DLD1 (cell line): ENCODE data around the gene RALY.

Source experiments
- in situ Hi-C: cut with HindIII; loops from 2 replicates; pipeline ENCODE4 v1.10.0; 2017; ENCODE audit warnings: low sequenced_read_pairs

Gene RALY

DNA sequence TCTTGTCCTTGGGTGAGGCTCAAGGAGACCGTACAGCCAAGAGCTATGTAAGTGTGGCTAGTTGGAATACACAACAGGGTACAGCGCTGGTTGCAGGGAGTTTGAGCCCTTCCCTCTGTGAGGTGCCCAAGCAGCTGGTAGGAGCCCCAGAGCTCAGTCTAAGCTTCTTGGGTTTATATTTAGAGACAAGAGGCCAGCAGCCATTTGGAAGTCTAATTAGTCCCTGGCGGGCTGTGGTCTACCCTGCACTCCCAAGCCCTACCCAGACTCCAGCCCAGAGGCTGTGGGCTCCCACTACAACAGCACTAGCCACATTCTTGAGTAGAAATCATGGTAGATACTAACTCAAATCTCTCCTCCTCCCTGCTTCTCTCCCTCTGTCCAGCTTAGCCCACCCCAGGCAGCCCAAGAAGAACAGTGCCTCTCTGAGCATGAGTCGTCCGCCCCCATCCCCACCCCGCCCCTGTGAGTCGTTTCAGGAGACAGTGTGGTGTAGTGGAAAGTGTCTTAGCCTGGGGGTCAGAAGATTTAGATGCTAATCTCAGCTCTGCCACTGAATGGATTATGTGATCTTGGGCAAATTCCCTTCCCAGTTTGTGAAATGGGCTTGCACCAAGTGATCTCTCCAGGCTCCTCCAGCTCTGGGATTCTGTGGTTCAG lies 80.5 kb downstream of the RALY start:
- in situ Hi-C loops = no loop called here

DNA sequence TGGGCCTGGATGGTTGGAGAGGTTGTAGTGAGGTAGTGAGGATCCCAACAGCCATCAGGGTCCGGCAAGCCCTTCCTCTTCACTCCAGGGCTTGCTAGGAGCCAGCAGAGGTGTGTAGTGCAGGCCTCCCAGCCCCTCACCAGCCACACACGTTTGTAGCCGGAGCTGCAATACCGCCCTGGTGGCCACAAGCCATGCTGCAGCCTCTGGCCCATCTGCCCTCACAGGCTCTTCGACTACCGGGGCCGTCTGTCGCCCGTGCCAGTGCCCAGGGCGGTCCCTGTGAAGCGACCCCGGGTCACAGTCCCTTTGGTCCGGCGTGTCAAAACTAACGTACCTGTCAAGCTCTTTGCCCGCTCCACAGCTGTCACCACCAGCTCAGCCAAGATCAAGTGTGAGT lies 81.9 kb downstream of the RALY start:
- in situ Hi-C loops = no loop called here

DNA sequence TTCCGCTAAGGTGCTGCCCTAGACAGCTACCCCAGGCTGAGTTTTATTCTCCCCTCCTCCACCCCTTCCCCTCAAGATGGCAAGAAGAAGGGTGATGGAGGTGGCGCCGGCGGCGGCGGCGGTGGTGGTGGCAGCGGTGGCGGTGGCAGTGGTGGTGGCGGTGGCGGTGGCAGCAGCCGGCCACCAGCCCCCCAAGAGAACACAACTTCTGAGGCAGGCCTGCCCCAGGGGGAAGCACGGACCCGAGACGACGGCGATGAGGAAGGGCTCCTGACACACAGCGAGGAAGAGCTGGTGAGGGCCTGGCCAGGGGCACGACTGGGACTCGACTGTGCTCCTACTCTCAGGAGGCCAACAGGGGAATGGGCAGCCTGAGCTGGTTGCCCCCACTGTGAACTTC lies 83.2 kb downstream of the RALY start:
- in situ Hi-C loops = no loop called here

DNA sequence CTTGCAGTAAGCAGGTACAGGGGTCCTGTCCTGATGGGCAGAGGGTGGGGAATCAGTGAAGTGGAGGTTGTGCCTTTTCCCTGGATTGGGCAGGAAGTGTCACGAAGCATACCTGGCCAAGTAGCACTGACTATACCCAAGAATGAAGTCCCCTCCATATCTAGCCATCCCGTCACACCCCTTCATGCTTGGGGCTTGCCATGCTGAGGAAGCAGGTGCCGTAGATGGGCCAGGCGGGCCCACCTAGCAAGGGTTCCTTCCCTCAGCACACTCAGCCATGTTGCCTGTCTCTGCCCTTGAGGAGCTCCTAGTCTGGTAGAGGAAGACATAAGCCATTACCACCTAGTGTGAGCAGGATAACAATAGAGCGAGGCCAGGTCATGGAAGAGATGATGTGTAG lies 84.8 kb downstream of the RALY start:
- in situ Hi-C loops = no loop called here

DNA sequence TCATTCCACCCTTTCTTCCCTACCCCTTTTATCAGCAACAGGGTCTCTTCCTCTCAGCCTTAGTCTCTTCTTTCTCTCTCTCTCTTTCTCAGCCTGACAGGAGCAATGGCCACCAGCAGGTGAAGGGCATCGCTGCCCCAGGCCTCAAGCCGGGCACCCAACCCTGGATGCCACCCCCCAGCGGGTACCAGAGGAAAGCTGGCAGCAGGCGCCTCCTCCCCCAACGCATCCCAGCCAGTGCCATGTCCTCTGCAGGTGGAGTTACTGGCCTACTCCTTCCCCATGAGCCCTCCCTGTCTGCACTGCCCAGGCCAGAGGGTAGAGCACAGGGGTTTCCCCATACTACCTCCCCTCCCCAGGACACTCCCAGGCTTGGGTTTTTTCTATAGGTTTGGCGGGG lies 86.1 kb downstream of the RALY start:
- in situ Hi-C loops = no loop called here

DNA sequence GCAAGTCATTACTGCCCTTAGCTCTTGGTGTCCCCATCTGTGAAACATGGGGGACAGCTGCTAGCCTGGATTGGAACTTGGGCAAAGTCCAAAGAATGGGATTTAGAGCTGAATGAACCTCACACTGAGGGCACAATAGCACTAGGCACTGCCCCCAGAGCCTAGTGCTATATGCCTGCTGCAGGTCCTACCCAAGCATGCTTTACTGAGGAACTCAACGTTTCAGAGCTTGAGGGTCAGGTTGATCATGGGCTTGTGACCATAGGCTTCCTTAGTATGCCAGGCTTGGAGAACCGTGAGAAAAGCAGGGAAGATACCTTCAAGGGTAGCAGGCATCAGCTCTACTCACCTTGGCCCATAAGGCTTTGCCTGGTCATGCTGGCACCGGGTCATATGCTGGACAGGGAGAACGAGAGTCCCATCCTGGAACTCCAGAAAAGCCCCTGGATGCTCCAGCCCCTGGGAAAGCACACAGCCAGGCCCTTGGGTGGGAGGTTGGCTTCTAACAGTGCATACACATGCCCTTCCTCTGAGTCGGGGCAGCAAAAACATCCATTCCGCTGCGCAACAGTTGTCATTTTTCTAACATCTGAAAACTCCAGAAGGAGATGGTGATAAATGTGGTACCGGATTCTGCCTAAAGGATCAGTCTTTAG lies 88.6 kb downstream of the RALY start:
- in situ Hi-C loops = no loop called here

DNA sequence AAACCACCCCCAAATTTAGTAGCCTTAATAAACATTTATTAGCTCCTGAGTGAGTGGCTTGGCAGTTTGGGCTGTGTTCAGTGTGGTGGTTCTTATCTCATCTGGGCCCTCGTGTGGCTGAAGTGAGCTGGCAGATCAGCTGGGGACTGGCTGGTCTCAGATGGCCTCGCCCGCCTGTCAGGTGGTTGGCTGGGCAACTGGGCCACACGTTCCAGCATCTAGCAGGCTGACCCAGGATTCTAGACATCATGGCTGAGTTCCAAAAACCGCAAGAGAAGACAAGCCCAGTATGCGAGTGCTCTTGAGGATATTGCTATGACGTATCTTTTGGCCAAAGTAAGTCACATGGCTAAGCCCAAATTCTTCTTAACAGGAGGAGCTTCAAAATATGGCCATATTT lies 89.4 kb downstream of the RALY start:
- in situ Hi-C loops = no loop called here

DNA sequence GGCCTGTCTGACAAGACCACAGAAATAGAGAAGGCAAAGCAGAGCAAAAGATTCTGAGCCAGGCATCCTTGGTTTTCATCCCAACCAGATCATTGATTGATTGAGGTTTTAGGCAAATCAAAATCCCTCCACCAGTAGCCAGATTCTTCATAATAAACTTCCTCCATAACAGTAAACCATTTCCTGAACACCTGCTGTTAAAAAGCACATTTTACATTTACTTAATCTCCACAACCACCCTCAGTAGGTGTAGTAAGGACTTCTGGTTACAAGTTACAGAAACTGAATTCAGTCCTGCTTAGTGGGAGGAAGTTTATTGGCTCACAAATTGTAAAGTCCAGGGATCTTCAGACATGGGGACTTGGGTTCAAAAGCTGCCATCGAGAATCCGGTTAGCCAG lies 90.1 kb downstream of the RALY start:
- in situ Hi-C loops = no loop called here

DNA sequence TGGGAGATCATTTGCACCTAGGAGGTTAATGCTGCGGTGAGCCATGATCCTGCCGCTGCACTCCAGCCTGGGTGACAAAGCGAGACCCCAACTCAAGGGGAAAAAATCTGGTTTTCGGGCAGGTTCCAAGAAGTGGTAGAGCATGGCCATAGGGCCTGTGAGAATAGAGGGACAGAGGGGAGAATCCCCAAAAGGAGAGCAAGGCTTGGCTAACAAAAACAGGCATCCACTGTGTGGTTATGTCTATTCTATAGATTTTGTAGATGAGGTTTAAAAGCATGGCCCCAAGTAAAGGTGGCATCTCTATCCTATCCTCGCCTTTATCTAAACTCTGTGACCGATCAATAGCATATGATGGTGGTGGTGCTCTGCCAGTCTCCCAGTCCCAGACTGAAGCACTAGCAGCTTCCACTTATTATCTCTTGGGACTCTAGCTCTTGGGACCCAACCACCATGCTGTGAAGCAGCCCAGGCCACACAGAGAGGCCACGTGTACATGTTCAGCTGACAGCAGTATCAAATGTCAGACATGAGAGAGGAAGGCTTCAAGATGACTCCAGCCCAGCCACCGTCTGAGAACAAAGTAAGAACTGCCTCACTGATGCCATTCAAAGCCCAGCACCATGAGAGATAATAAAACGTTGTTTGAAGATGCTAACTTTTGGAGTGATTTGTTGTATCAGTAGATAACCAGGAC lies 90.7 kb downstream of the RALY start:
- in situ Hi-C loops = no loop called here

DNA sequence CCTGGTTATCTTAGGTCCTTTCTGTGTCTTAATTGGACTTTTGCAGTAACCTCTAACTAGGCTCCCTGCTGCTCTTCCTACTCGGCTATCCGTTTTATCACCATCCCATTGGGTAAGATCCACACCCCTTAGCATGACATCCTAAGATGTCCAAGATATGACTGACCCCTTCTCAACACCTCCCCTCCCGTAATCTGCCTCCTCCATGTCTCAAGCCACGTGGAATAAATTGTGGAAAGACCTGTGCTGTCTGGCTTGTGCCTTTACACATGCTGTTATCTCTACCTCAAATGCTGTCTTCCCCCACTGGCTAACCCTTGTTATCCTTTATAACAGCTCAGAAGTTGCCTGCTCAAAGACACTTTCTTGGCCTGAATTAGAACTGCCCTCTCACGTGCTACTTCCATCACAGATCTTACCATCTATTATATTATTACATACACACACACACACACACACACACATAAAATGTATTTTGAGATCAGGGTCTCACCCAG lies 91.9 kb downstream of the RALY start:
- in situ Hi-C loops = no loop called here

DNA sequence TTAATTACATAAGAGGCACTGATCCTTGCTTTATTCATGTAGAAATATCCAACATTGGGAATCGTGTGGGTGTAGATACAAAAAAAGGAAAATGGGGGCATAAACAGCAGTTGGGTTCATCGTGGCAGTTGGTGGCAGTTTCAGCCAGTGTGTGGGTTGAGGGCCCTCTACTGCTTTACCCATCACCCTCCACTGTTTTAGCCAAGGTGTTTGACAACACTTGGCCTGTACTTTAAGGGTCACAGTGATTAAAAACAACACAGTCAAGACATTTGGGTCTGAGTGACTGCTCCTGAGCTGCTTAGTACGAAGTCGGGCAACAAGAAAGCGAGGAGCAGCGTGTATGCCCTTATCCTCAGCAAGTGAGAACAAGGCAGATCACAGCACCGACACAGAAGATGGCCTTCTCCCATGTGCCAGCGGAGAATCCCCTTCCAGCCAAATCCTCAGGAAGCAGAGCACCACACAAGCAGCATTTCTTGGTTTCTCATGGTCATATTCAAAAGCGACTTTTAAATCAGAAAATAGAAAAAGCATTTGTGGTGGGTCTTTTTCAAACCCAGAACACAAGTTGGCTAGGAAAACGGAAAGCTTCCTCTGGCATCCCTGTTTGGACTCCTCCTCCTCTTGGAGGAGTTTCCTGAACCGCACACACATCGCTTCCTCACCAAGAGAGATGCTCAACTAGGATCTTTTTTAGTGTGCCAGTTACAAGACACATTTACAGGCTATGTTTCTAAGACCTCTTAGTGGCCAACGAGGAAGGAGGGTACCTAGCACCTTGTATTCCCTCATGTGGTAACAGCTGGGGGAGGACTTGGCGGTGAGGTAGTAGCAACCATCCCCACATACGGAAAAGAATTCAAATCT lies 94.8 kb downstream of the RALY start:
- in situ Hi-C loops = no loop called here

DNA sequence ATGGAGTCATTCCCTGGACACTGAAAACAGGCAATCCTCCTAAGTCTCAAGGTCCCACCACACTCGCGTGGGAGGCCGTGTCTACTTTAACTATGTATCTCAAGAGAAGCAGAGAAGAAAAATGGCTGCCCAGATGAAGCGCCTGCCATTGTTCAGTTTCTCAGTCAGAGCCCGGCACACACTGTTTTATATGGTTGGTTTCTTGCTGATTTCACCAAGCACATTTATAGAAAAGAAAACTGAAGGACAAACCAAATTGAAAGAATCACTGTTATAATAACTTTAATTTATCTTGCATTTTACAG lies 95.4 kb downstream of the RALY start:
- in situ Hi-C loops = no loop called here

DNA sequence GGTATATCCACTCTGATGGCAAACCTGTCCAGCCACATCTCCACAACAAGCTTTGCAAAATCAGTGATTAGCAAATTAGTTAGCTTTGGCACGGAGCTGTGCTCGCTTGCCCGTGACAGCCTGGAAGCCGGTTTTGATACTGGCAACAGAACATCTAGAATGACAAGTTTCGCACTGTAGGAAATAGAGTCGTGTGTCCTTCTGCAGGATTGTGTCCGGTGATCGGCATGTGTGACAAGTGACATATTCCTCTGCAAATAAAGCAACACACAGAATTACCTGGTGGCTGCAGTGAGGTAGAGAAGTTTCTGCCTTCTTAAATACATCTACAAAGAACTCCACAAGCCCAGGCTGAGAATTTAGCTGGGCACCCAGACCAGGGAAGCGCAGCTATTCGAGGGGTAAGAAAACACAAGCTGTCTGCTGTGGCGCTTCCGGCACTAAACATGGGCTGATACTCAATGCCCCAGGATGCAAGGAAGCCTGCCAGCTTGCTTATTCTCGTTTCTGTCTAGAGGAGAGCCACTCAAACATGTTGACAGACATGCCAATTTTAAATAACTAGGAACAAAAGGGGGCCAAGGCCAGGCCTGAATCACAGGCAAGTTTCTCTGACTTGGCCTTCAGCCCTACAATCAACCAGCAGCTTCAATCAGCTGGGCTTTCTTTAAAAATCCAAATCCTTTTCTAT lies 96.1 kb downstream of the RALY start:
- in situ Hi-C loops = no loop called here

DNA sequence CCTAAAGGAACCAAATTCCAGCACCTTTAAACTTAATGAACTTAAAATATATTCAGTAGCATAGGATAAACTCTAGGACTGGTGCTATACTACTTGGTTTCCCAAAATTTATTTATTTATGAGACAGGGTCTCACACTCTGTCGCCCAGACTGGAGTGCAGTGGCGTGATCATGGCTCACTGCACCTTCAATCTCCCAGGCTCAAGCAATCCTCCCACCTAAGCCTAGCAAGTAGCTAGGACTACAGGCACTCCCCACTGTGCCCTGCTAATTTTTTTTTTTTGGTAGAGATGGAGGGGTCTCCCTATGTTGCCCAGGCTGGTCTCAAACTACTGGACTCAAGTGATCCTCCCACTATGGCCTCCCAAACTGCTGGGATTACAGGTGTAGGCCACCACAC lies 96.9 kb downstream of the RALY start:
- in situ Hi-C loops = no loop called here

DNA sequence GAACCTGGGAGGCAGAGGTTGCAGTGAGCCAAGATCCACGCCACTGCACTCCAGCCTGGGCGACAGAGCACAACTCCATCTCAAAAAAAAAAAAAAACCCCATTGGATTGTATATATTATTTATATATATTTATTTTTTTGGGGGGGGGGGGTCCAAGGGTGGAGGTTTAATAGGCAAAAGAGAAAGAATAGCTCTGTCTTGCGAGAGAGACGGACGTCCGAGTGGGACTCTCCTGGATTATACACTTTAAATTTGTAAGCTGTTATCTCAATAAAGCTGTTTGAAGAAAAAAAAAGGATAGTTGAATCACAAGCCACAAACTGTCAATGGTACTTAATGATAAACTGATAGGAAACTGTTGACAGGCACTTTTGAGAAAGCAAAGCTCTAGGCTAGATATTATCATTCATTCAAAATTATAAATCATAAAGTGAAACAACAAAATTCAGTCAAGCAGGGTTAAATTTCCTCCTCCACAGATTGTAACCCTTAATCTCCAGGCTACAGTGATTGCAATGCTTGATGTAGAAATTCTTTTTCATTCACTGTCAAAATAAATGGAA lies 98.0 kb downstream of the RALY start:
- in situ Hi-C loops = no loop called here

DNA sequence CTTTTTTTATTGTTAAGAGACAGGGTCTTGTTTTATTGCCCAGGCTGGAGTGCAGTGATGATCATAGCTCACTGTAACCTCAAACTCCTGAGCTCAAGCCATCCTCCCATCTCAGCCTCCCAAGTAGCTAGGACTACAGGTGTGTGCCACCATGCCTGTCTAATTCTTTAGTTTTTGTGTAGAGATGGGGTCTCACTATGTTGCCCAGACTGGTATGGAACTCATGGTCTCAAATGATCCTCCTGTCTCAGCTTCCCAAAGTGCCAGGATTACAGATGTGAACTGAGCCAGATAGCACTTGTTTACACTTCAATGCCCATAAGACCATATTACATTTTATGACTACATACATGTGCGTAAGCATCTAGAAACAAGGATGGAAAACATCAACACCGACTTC lies 100.2 kb downstream of the RALY start:
- in situ Hi-C loops = no loop called here

DNA sequence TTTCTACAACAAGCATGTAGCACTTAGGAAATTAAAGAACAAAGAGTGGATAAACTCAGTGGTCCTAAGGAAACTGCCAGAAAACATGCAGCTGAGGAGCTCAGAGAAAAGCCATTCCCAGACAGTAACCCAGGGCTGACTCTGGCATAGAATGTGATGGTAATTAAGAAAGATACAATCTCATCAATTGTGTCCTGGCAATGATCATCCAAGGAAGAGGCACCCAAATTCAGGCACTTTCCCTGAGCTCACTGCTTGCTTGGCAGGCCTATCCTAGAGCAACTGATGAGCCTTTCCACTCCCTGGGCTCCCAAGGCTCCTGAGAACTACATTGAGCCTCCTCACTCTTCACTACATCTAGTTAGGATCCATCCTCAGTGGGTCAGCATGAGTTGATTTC lies 102.1 kb downstream of the RALY start:
- in situ Hi-C loops = no loop called here

DNA sequence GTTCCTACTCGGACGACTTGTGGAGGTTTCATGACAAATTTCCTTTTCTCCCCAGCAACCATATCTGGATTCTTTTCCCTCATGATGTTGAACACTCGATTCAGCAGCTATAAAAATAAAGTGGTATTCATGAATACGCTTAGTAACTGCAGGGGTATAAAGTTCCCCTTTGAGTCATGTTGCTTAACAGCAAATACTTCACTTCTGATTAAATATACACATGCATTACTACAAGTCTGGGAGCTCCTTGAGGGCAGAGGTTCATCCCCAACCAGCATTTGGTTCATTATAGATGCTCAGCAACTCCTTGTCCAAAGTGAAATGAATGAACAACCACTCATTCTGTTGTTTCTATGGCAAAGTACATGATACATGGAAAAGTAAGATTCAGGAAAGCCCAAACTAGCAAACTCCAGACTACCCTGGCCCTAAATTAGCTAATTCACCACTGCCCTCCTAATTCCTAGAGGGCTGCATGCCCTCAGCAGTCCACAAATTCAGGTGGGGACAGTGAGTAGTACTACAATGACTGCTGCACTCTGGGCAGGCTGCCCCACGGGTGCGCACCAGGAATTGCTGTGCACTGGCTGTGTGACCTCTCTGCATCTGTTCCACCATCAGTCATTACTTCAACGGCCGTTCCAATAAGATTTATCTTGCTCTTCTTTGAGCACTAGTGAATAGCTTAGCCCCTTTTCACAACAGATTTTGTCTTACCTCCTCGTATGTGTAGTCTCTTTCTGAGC lies 103.2 kb downstream of the RALY start:
- in situ Hi-C loops = no loop called here

DNA sequence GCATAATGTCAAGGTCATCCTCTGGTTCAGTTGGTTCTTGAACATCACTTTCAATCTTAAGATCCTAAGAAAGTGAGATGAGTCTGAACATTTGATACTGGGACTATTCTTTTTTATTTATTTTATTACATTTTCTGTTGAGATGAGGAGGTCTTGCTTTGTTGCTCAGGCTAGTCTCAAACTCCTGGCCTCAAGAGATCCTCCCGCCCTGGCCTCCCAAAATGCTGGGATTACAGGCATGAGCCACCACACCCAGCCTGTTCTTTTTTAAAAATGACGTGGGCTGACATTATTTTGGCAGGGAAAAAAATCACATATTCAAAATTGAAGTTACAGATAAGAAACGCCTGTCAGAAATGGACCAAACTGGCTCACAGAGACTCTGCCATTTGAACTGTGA lies 104.9 kb downstream of the RALY start:
- in situ Hi-C loops = no loop called here

DNA sequence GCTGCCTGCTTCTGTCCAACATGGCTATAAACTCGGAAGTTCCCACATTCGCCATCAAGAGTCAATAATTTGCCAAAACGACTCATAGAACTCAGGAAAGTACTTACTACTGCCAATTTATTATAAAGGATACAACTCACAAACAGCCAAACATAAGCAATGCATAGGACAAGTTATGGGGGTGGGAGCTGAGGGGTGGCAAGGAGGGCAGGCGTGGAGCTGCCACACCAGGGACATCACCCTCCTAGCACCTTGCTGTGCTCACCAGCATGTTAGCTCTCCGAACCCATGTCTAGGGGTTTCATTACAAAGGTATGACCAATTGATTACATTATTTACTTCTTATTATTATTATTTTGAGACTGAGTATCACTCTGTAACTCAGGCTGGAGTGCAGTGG lies 106.0 kb downstream of the RALY start:
- in situ Hi-C loops = loop anchor here (10.0 kb wide), 1 partner anchor 75 kb away; no protein-coding TSS in a partner anchor
